RWPE2 (cell line): ENCODE data around the gene SEC23IP.

Source experiments
- ATAC-seq: fragments of 200-7000 bp; cut with Tn5 transposase; 3 replicates; pipeline ENCODE4 v1.9.1; 2021; ENCODE audit warnings: low read depth
- DNase-seq: peaks from one replicate; pipeline ENCODE4 v3.0.0-alpha.2; 2020; ENCODE audit warnings: low spot score
- H3K27ac ChIP-seq: fragments of 450-650 bp; 2 replicates; pipeline ENCODE4 v1.5.1; 2017; ENCODE audit warnings: mild to moderate bottlenecking; ENCODE audit not compliant: poor library complexity, severe bottlenecking
- H3K27me3 ChIP-seq: fragments of 250-450 bp; sonication (Bioruptor Pico); 2 replicates; pipeline ENCODE4 v1.5.1; 2021; ENCODE audit warnings: mild to moderate bottlenecking, moderate library complexity; ENCODE audit not compliant: insufficient read depth, poor library complexity, severe bottlenecking
- H3K36me3 ChIP-seq: fragments of 250-450 bp; sonication (Bioruptor Pico); 2 replicates; pipeline ENCODE4 v1.5.1; 2020; ENCODE audit warnings: low read depth, mild to moderate bottlenecking, moderate library complexity
- H3K4me1 ChIP-seq: fragments of 250-450 bp; sonication (Bioruptor Pico); 2 replicates; pipeline ENCODE4 v1.5.1; 2021; ENCODE audit warnings: mild to moderate bottlenecking, moderate library complexity; ENCODE audit not compliant: insufficient read depth, poor library complexity, severe bottlenecking
- H3K4me3 ChIP-seq: fragments of 250-450 bp; sonication (Bioruptor Pico); 2 replicates; pipeline ENCODE4 v1.5.1; 2021; ENCODE audit warnings: mild to moderate bottlenecking, moderate library complexity; ENCODE audit not compliant: severe bottlenecking
- H3K9me3 ChIP-seq: fragments of 250-450 bp; sonication (Bioruptor Pico); 2 replicates; pipeline ENCODE4 v1.5.1; 2021; ENCODE audit warnings: mild to moderate bottlenecking, moderate library complexity; ENCODE audit not compliant: severe bottlenecking
- CTCF ChIP-seq: fragments of 450-650 bp; IDR thresholded peaks from one replicate; pipeline ENCODE4 v1.5.1; 2017; ENCODE audit warnings: mild to moderate bottlenecking, moderate library complexity; ENCODE audit not compliant: poor library complexity, severe bottlenecking

Gene SEC23IP

GRCh38 chr10:119910689-119911088 is 18.2 kb downstream of the SEC23IP start:
- Histone ChIP-seq H3K9me3 (no peaks in the 10 kb centered on the region), H3K27me3 (no peaks in the 10 kb centered on the region), H3K27ac (no peak overlapping the region), H3K36me3 (peaks cover 87% of the 10 kb centered on the region), H3K4me3 (no peak overlapping the region), H3K4me1 (no peaks in the 10 kb centered on the region)
- ATAC-seq = no peak
- TF ChIP-seq CTCF = no peak
- no peak for DNase-seq

GRCh38 chr10:119917777-119918176 is 25.2 kb downstream of the SEC23IP start:
- no peak overlapping the region for H3K27ac ChIP-seq
- no peak overlapping the region for H3K4me3 ChIP-seq
- ATAC-seq (no peak), DNase-seq (no peak)
- H3K36me3 ChIP-seq = peaks cover 95% of the 10 kb centered on the region
- H3K9me3 ChIP-seq = no peaks in the 10 kb centered on the region
- TF ChIP-seq CTCF = peak; percentile 21
- no peaks in the 10 kb centered on the region for H3K4me1 ChIP-seq
- no peaks in the 10 kb centered on the region for H3K27me3 ChIP-seq

- Histone ChIP-seq H3K27me3 (no peaks in the 10 kb centered on the region), H3K4me1 (no peaks in the 10 kb centered on the region), H3K36me3 (peaks cover 95% of the 10 kb centered on the region), H3K9me3 (no peaks in the 10 kb centered on the region), H3K4me3 (no peak overlapping the region), H3K27ac (no peak overlapping the region)
- DNase-seq = no peak
- no peak for ATAC-seq
- no peak for TF ChIP-seq CTCF
Measured at GRCh38 chr10:119919271-119919670, 26.7 kb downstream of the SEC23IP start.

GRCh38 chr10:119919826-119920225 is 27.3 kb downstream of the SEC23IP start:
- TF ChIP-seq CTCF = no peak
- ATAC-seq = no peak

GRCh38 chr10:119928411-119928810 is 35.9 kb downstream of the SEC23IP start:
- DNase-seq (no peak), ATAC-seq (no peak)
- no peaks in the 10 kb centered on the region for H3K27me3 ChIP-seq
- no peak overlapping the region for H3K4me3 ChIP-seq
- no peak for TF ChIP-seq CTCF
- no peaks in the 10 kb centered on the region for H3K9me3 ChIP-seq
- H3K36me3 ChIP-seq = peaks cover 93% of the 10 kb centered on the region
- no peak overlapping the region for H3K27ac ChIP-seq
- no peaks in the 10 kb centered on the region for H3K4me1 ChIP-seq

More at GRCh38 chr10:119919826-119920225, 27.3 kb downstream of the SEC23IP start:
- Histone ChIP-seq H3K27me3 (no peaks in the 10 kb centered on the region), H3K27ac (no peak overlapping the region), H3K4me3 (no peak overlapping the region), H3K9me3 (no peaks in the 10 kb centered on the region), H3K4me1 (no peaks in the 10 kb centered on the region), H3K36me3 (peaks cover 95% of the 10 kb centered on the region)
- no peak for DNase-seq
